Thoracic aorta (tissue), 2 donors: Measurements from ENCODE around the gene MYO5A. TPM values are rescaled to one million over a fixed set of nuclear protein-coding genes. Genes with fewer than 3 reads are reported as not detected.

ENCODE experiments used
- ATAC-seq: fragments of 150-250 bp; one replicate; pipeline ENCODE4 v1.8.0; 2017; ENCODE audit warnings: low read depth; ENCODE audit not compliant: insufficient number of reproducible peaks, low FRiP score
- DNase-seq: peaks from one replicate; pipeline ENCODE4 v3.0.0-alpha.2; 2020; ENCODE audit warnings: low spot score
- H3K27ac ChIP-seq, 2 donors: fragments of 200-600 bp; sonication (generic); 1 replicate in 1 of 2; 2 replicates in 1 of 2; pipeline ENCODE4 v1.5.1; 2016; ENCODE audit warnings: mild to moderate bottlenecking in 2 of 2, moderate library complexity in 2 of 2
- H3K27me3 ChIP-seq: fragments of 200-600 bp; sonication (generic); replicated peaks from 2 replicates; pipeline ENCODE4 v1.6.0; 2016; ENCODE audit warnings: mild to moderate bottlenecking; ENCODE audit not compliant: insufficient read depth
- H3K36me3 ChIP-seq: fragments of 200-600 bp; sonication (generic); one replicate; pipeline ENCODE4 v1.5.1; 2016
- H3K4me1 ChIP-seq, 2 donors: fragments of 200-600 bp; sonication (generic); 1 replicate in 1 of 2; 2 replicates in 1 of 2; pipeline versions ENCODE4 v1.5.1 to v1.6.0; 2016; ENCODE audit warnings: low read depth in 2 of 2, mild to moderate bottlenecking in 1 of 2; ENCODE audit not compliant: control insufficient read depth in 1 of 2
- H3K4me3 ChIP-seq: fragments of 200-600 bp; sonication (generic); 2 replicates; pipeline ENCODE4 v1.5.1; 2016; ENCODE audit warnings: mild to moderate bottlenecking
- H3K9me3 ChIP-seq: fragments of 200-600 bp; sonication (generic); 2 replicates; pipeline ENCODE4 v1.5.1; 2016
- CTCF ChIP-seq: fragments of 200-600 bp; sonication (generic); IDR thresholded peaks from one replicate; pipeline ENCODE4 v1.5.1; 2019; ENCODE audit warnings: antibody characterized with exemption
- total RNA-seq, 2 donors: library from RNA; depleted of rRNA; stranded (reverse); fragments of >200 nt; gene quantifications; one replicate each; pipeline versions ENCODE4 v1.1.0 to v1.2.3, GENCODE V29; 2016

MYO5A gene
- total RNA-seq, 2 donors from 2014 or later: 37.6 to 58.8 TPM

DNA sequence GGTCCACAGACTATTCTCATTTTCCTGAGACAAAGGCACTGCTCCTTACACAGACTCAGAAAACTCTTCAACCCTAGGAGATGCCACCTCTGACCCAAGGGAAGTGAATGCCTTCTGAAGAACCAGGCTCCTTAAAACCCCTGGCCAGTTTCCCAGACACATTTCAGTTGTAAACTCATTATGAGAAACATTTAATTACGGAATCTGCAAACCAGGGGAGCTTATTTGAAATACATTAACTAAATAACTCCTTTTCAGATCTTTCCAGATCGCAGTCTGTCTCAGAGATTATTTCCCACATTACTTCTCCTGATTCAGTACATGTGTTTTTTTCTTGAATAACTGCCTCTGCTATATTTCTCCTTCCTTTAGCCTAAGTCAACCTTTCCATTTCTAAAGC lies 17.6 kb downstream of the MYO5A start:
- H3K36me3 ChIP-seq: no peaks in the 10 kb centered on the region
- H3K27me3 ChIP-seq: no peaks in the 10 kb centered on the region
- H3K4me3 ChIP-seq: no peak overlapping the region
- no peaks in the 10 kb centered on the region for H3K4me1 ChIP-seq
- DNase-seq (no peak), ATAC-seq (no peak)
- TF ChIP-seq CTCF: no peak
- H3K9me3 ChIP-seq: no peaks in the 10 kb centered on the region
- no peak overlapping the region for H3K27ac ChIP-seq

- H3K9me3 ChIP-seq: no peaks in the 10 kb centered on the region
Observed at GRCh38 chr15:52509500-52510245, 19.0 kb downstream of the MYO5A start.

DNA sequence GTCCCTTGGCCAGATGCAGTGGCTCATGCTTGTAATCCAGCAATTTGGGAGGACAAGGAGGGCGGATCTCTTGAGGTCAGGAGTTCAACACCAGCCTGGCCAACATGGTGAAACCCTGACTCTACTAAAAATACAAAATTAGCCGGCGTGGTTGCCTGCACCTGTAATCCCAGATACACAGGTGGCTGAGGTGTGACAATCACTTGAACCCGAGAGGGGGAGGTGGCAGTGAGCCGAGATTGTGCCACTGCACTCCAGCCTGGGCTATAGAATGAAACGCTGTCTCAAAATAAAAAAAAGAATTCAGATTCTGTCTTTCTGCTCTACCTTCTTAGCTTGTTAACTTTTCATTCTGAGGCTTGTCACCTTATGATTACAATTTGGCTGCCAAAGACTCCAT lies 22.1 kb downstream of the MYO5A start:
- no peak overlapping the region for H3K27ac ChIP-seq
- no peak for TF ChIP-seq CTCF
- H3K4me1 ChIP-seq: no peaks in the 10 kb centered on the region
- H3K4me3 ChIP-seq: no peak overlapping the region
- no peaks in the 10 kb centered on the region for H3K36me3 ChIP-seq
- no peaks in the 10 kb centered on the region for H3K9me3 ChIP-seq
- H3K27me3 ChIP-seq: no peaks in the 10 kb centered on the region
- ATAC-seq: no peak
- DNase-seq: no peak

More at GRCh38 chr15:52509500-52510245, 19.0 kb downstream of the MYO5A start:
- Histone ChIP-seq H3K36me3 (no peaks in the 10 kb centered on the region), H3K27ac (no peak overlapping the region), H3K4me3 (no peak overlapping the region), H3K27me3 (no peaks in the 10 kb centered on the region), H3K4me1 (no peaks in the 10 kb centered on the region)
- TF ChIP-seq CTCF: no peak
- no peak for DNase-seq
- ATAC-seq: no peak

- no peak for ATAC-seq
- Histone ChIP-seq H3K9me3 (no peaks in the 10 kb centered on the region), H3K4me3 (no peak overlapping the region), H3K27ac (no peak overlapping the region), H3K4me1 (no peaks in the 10 kb centered on the region), H3K36me3 (no peaks in the 10 kb centered on the region), H3K27me3 (no peaks in the 10 kb centered on the region)
- TF ChIP-seq CTCF: no peak
- DNase-seq: no peak
Observed at GRCh38 chr15:52505151-52505550, 23.5 kb downstream of the MYO5A start.

- Histone ChIP-seq H3K27me3 (no peaks in the 10 kb centered on the region), H3K4me3 (no peak overlapping the region), H3K27ac (no peak overlapping the region), H3K4me1 (no peaks in the 10 kb centered on the region), H3K36me3 (no peaks in the 10 kb centered on the region), H3K9me3 (no peaks in the 10 kb centered on the region)
- no peak for TF ChIP-seq CTCF
- no peak for ATAC-seq
- DNase-seq: no peak
Observed at GRCh38 chr15:52503788-52504496, 24.7 kb downstream of the MYO5A start.
